Measurements from ENCODE around the gene SFMBT1.
"Not testable (repeated sequence)": the region's sequence is repeated elsewhere in the genome, so short reads cannot be mapped to it uniquely, and the experiment has no call there.

SFMBT1 gene

DNA sequence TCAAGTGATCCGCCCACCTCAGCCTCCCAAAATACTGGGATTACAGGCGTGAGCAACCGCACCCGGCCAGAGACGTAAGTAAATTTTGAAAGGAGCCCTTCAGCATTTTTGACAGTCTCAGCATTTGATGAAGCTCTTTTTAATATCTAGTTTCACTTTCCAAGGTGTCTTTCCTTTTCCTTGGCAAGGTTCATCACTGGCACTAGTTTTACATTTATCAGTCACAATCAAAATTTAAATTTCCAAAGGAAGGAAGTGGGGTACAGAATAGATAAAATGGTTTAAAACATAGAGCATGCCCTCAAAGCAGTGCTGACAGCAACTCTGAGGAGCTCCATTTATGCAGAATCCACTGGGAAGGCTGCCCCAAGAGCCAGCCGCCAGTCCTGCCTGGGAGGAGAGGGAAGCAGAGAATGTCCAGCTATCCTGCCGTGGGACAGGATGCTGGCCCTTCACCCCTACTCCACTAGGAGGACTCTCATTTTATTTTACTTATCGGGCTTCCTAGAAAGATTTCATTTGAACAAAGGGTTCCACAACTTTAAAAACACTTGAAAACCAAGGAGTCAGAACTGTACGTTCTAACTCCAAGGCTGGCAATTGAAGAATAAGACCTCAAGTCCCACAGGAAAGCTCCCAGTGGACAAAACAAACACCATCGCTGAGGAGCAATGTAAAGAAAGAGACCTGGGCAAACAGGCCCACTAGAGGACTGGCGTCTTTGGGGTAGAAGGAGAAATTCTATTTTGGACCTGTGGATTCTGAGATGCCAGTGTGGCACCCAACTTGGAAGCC lies 9.9 kb downstream of the SFMBT1 start:
- no peak for DNase-seq

DNA sequence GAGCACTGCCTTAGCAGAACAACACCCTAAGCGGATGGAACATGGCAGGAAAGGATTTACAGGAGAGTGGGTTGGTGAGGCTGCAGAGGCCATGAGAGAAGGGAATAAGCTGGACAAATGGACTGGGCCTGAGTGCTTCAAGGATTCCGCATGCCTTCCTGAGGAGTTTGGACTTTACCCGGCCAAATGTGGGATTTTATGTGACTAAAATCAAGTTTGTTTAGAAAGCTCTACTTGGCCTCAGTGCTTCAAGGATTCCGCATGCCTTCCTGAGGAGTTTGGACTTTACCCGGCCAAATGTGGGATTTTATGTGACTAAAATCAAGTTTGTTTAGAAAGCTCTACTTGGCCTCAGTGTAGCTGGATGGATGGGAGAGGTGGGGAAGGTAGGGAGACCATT lies 10.9 kb downstream of the SFMBT1 start:
- DNase-seq, result not testable (repeated sequence)

DNA sequence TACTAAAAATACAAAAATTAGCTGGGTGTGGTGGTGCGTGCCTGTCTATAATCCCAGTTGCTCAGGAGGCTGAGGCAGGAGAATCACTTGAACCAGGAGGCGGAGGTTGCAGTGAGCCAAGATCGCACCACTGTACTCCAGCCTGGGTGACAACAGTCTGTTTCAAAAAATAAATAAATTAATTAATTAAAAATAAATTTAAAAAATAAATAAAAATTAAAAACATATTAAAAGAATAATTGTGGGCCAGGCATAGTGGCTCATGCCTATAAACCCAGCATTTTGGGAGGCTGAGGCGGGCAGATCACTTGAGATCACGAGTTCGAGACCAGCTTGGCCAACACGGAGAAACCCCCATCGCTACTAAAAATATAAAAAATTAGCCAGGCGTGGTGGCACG lies 11.5 kb downstream of the SFMBT1 start:
- not testable (repeated sequence) for DNase-seq

DNA sequence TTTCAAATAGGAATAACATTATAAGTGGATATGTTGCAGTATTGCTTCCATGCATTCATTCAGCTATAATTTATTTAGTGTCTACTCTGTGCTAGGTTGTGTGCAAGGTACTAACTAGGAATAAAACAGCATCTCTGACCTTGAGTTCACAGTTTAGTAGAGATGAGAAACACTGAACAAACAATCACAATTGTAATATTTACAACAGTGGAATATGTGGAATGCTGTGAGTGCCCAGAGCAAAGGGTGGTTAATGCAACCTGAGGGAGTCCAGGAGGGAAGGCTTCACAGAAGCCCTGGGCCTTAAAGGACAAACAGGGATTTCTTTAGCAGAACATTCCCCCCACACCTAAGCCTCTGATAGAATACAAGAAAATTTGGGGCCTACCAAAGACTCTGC lies 13.3 kb downstream of the SFMBT1 start:
- DNase-seq, result no peak

DNA sequence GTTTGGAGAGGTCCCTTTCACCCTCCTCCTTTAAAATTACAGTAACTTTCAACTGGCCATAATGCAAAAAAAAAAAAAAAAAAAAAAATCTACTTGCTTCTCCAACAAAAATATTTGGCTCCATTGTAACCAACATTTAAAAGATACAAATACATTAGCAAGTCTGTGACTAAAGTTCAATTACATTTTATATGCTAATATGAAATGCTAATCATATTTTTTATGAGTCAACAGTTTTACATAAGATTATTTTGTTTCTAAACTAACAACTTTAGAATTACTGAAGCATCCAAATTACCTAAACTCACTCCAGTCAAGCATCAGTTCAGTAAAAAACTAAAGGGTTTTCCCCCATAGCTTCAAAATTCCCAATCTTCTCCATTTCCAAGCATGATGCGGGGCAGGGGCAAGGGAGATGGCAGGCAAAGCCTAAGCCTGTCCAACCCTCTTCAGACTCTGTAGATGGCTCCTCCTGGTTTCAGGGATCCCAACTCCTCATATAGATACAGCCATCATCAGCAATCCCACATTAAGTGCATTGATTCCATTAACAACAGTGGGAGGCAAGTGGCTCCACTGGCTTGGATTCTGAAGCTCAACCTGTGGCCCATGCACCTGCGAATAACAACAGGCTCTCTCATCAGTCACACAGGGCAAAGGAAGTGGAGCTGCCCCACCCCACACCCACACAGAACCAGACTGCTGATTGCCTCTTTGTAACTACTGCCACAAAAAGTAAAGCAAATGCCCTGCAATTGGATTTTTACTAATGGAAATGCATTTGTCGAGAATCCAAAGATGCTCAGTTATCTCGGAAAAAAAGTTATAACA lies 15.0 kb downstream of the SFMBT1 start:
- no peak for DNase-seq

DNA sequence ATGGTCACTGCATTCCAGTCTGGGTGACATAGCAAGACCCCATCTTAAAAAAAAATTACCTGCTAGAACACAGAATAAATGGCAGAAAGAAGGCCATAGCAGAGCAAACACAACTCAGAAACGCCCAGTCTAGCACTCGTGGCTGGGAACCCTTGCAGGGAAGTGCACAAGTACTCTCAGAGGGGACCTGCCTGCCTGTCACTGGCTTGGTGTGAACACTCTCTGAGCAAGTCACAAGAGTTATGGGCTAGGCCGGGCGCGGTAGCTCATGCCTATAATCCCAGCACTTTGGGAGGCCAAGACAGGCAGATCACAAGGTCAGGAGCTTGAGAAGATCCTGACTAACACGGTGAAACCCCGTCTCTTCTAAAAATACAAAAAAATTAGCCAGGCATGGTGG lies 17.2 kb downstream of the SFMBT1 start:
- no peak for DNase-seq

DNA sequence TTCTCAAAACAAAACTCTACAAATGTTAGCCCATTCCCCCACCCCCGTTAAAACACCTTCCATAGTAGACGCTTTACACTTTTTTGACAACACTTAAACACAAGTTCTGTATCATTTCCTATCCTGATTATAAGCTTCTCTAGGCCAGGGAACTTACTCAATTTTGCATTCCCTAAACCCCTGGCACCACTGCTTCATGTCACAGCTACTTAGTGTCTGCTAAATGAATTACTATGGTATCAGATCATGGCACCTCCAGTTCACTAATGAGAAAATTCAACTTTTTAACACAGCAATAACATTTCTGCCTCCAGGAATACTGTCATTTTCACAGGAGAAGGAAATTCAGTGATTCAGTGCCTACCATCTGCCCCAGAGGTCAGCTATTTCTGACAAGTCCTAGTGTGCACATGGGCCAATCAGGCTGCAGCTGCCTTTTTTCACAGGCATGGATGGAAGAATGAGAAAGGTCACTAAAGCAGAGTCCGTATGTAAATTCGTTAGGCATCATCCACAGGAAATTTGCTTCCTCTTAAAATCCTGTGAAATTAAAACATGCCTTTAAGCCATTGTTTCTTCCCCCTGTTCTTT lies 18.5 kb downstream of the SFMBT1 start:
- DNase-seq, result no peak

DNA sequence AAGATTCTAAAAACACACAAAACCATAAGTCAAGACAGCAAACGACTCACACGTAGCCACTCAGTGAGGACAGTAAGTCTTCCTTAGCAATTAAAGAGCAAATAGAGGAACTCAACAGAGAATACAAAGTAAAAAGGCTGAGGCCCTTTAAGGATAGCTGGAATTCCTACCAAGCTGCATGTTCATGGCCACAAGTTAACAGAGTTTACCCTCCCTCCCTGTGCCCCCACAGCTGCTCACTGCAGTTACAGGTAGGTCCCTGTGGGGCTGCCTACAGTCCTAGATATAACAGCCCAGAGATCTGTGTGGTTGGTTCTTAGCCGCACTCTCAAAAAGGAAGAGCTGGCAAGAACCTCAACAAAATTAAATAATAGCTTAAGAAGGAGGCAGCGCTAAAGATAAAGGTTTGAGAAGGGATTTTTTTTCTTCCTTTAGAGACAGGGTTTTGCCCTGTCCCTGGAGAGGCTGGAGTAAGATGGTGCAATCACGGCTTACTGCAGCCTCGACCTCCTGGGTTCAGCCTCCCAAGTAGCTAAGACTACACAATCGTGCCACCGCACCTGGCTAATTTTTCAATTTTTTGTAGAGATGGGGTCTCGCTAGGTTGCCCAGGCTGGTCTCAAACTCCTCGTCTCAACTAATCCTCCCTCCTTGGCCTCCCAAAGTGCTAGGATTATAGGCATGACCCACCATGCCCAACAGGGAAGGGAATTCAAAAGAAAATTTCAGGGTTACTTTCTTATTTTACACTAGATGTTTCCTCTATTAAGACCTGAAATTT lies 19.3 kb downstream of the SFMBT1 start:
- DNase-seq, result no peak

DNA sequence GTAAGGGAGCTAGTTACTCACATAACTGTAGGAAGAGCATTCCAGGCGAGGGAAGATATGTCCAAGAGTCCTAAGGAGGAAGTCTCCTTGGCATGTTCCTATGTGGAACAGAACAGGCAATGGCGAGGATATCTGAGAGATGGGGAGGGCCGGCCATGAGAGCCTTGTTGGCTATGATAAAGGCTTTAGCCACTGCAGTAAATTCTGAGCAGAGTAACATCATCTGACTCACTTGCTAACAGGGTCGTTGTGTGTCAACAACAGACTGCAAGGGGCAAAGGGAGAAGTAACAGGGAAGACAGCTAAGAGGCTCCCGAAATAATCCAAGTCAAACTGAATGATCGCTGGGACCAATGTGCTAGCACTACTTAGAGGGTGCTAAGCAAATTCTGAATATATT lies 21.6 kb downstream of the SFMBT1 start:
- DNase-seq, result no peak

DNA sequence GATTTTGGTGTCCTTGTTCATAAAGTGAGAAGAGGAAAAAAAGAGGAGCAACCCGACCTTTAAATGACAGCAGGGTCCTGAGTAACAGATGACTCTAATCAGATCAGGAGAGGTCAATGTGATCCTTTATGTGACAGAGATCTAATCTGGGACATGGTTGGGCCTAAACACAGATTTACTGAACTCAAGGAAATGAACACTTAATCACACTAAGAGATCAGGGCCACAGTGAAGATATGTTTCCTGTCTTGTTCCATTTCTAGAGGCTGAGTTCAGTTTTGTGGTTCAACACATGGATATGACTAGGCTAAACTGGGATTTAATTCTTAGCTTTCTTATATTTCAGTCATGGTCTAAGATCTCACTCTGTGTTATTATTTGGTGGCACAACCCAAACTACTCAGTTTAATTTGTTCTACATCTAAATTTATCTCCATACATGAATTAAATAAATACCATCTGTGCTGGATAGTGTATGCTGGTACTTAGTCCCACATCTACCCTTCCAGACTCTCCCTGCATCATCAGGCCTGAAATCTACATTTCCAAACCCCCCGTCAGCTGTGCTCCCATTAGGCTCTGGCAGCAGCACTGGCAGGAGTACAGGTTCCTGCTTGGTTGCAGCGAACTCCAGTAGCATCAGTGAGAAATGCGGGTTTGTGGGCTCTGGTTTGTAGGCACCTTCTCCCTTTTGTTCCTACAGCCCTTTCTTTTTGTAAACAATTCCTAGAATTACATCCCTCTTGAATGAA lies 22.6 kb downstream of the SFMBT1 start:
- no peak for DNase-seq

DNA sequence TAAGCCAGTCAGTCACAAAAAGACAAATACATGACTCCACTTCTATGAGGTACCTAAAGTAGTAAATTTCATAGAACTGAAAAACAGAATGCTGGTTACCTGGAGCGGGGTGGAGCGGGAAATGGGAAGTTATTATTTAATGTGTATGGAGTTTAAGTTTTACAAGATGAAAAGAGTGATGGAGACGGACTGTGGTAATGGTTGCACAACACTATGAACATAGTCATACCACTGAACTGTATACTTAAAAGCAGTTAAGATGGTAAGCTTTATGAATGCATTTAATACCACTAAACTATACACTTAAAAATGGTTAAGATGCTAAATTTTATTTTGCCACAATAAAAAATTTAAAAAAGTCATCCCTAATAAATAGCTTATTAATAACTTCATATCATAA lies 23.2 kb downstream of the SFMBT1 start:
- no peak for DNase-seq

DNA sequence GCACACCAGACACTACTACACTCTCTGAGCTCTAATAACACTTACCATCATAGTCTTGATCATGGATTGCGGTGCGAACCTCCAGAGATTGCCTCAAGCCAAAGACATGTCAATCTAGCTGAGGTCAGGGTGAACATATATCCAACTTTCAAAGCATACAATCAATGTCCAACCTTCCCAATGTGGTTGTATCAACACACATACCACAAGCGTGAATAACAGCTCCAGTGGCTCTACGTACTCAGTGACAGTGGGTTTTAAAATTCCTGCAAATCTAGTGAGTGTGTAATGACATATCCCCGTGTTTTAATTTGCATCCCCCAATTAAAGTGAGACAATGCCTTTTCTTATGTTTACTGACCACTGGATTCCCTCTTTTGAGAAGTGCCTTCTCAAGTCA lies 29.6 kb downstream of the SFMBT1 start:
- DNase-seq, result no peak

DNA sequence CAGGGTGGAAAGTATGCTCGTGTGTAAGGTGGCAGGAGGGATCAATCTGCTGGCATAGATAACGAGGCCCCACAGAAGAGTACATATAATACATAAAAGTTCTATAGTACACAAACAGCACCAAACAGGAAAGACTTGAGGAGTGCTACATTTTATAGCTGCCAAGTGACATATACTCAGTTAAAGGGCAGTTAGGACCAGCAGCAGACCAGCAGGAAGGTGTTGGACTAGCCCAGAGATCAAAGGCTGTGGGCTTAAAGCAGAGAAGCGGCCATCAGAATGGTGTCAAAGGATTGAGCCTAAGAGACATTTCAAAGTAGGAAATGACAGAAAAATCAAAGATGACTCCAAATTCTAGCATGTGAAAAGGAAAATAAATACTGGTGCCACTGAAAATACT lies 34.5 kb downstream of the SFMBT1 start:
- no peak for DNase-seq

DNA sequence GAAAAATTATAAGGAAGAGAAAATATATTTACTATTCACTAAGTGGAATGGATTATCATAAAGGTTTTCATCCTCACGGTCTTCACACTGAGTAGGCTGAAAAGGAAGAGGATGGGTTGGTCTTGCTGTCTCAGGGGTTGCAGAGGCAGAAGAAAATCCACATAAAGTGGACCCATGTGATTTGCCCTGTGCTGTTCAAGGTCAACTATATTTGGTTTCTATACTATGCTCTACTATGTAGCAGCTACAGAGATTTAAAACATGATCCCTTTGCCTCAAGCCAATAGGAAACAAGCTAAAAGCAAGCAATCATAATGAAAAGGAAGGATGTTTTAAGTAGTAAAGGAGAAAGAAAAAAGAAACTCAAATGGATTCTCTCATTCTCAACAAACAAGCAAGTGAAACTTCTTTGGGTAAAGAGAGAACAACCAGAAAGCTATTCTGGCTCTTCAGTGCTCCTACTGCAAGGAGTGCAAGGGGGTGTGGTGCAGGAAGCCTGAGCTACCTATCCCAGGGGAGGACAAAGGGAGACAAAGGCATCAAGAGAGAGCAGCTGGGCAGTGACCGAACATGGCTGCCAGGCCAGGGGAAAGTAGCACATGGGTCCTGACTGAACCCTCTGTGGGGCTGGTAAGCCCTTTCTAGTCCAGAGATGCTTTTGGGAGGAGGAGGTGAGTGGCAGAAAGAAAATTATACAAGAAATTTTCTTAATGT lies 35.9 kb downstream of the SFMBT1 start:
- DNase-seq, result peak; percentile 0

DNA sequence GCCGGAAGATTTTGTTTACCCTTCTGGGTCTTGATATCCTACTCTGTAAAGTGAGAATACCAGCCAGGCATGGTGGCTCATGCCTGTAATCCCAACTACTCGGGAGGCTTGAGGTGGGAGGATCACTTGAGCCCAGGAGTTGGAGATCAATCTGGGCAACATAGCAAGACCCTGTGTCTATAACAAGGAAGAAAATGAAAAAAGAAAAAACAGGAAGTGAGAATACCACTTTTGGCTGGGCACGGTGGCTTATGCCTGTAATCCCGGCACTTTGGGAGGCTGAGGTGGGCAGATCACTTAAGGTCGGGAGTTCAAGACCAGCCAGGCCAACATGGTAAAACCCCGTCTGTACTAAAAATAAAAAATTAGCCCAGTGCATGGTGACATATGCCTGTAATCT lies 36.9 kb downstream of the SFMBT1 start:
- no peak for DNase-seq

DNA sequence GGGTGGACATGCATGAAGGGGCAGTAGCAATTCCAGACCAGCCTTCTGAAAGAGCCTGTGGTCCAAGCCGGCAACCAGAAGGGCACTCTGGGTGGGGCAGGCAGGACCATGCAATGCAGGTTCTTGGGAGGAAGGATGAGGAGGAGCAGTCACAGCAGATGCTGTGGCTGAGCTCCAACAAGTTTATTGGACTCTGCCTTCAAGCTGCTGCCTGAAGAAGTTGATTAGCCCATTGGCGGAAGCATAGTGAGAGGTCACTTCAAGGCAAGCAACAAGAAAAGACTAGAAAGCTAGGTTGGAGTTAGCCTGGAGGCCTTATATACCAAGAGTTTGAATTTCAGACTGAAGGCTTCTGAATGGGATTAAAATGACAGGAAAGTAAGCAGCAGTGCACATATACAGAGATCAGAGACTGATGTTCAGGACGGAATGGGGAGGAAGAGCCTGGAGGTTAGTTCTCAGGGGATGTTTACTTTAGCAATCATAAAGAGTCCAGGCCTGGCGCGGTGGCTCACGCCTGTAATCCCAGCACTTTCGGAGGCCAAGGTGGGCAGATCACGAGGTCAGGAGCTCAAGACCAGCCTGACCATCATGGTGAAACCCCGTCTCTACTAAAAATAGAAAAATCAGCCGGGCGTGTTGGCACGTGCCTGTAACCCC lies 39.9 kb downstream of the SFMBT1 start:
- DNase-seq, result no peak

DNA sequence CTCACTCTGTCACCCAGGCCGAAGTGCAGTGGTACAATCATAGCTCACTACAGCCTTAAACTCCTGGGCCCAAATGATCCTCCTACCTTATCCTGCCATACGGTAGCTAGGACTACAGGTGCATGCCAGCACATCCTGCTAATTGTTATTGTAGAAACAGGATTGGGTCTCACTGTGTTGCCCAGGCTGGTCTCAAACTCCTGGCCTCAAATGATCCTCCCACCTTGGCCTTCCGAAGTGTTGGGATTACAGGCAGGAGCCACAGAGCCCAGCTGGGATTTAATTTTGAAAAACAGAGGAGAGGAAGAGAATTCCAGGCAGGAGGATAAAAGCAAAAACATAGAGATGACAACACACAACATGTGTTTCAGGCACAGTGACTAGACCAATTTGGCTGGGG lies 40.5 kb downstream of the SFMBT1 start:
- no peak for DNase-seq

DNA sequence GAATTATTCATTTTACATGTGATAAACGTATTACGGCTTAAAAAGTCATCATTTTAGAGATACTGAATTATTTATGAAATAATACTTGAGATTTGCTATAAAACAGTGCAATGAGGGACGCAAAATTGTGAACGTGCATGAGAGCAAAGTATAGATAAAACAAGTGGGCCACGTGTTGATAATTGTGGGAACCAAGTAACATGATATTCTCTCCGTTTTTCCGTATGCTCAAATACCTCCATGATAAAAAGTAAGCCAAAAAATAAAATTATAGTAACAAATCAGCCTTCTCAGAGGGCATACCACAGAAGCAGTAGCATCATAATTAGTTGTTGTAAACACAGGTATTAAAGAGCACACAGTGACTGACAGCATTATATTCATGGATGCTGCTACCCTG lies 42.6 kb downstream of the SFMBT1 start:
- no peak for DNase-seq

DNA sequence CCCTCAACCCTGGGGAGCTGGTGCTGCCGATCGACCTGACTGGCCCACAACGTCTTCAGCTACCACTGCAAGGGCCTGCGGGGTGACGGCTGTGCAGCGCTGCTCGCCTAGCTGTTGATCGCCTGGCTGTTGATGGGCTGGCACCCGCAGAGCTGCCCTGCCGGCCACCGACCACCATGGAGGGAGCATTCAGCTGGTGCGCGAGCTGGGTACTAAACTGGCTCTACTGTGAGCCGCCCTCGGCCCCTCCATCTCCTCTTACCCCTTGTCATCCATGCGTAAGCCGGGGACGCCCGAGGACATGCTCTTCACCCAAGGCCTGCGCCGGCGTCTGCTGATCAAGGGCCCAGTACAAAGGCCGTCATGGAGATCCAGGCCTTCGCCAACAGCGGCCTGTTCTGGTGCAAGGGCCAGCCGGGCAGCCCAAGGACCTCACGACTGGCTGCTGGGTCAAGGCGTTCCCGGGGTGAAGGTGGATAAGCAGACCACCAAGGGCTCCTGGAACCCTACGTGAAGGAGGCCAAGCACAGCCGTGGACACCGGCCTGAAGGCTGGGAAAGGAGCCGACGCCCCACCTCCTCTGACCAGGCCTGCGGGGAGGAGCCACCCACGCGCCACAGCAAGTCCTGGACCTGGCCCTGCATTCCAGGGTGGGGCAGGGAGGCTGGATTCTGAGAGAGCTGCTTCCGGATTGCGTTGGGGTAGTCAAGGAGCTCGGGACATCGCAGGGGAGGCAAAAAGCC lies 46.9 kb downstream of the SFMBT1 start:
- DNase-seq, result no peak

DNA sequence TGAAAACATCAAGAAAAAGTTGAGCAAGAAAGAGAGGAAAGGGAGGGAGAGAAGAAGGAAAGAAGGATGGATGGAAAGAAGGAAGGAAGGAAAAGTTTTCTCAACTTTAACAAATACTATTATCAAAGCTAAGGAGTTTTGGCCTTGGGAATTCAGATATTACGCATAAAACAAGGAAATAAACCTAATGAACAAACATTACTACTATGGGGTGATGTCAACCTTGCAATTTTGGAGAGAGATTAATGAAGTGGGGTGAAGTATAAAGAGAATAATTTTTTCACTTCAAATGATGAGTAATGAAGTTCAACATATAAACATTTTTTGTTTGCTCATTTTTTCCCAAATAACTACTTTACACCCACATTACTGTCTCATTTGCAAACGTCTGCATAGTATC lies 55.2 kb downstream of the SFMBT1 start:
- no peak for DNase-seq

All from NCI-H748 treated with DMSO at 0.1 percent for 48 hours (cell line).